IgD-negative memory B cell (primary cell): Measurements from ENCODE around the gene ARAP2. TPM values are rescaled to one million over a fixed set of nuclear protein-coding genes. Genes with fewer than 3 reads are reported as not detected.
"Not testable (repeated sequence)": the region's sequence is repeated elsewhere in the genome, so short reads cannot be mapped to it uniquely, and the experiment has no call there.

ENCODE experiments used
- H3K27ac Mint-ChIP-seq, 3 donors: one replicate each; pipeline ENCODE4 v1.8.0; 2020 to 2022; ENCODE audit warnings: mild to moderate bottlenecking in 3 of 3, mixed read lengths in 3 of 3, moderate library complexity in 1 of 3
- H3K27me3 Mint-ChIP-seq: one replicate; pipeline ENCODE4 v1.8.0; 2021; ENCODE audit warnings: mixed read lengths
- H3K36me3 Mint-ChIP-seq: one replicate; pipeline ENCODE4 v1.8.0; 2020; ENCODE audit warnings: mild to moderate bottlenecking, mixed read lengths
- H3K4me1 Mint-ChIP-seq, 3 donors: one replicate each; pipeline ENCODE4 v1.8.0; 2020 to 2022; ENCODE audit warnings: mixed read lengths in 3 of 3, mild to moderate bottlenecking in 1 of 3
- H3K4me3 Mint-ChIP-seq, 4 donors: one replicate each; pipeline ENCODE4 v1.8.0; 2020 to 2022; ENCODE audit warnings: mild to moderate bottlenecking in 4 of 4, mixed read lengths in 4 of 4, moderate library complexity in 3 of 4
- H3K9me3 Mint-ChIP-seq, 3 donors: one replicate each; pipeline ENCODE4 v1.8.0; 2020 to 2021; ENCODE audit warnings: mixed read lengths in 3 of 3, mild to moderate bottlenecking in 1 of 3
- polyA plus RNA-seq: library from polyadenylated mRNA; unstranded; fragments of 300-500 nt; fragmentation: Illumina TruSeq; gene quantifications from one replicate; pipeline ENCODE4 v1.2.3, GENCODE V29; 2021

ARAP2 gene
- polyA plus RNA-seq, 1 donor from 2014 or later = 20.8 TPM

GRCh38 chr4:36192922-36193321 lies 51.4 kb downstream of the ARAP2 start:
- Mint-ChIP-seq H3K27ac (no peak overlapping the region), H3K4me1 (peaks cover 19 to 24% (median 20%) of the 10 kb centered on the region in 3 donors), H3K9me3 (no peaks in the 10 kb centered on the region), H3K27me3 (no peaks in the 10 kb centered on the region), H3K36me3 (peaks cover 7% of the 10 kb centered on the region), H3K4me3 (no peak overlapping the region)

GRCh38 chr4:36189511-36190226 lies 54.6 kb downstream of the ARAP2 start:
- H3K36me3 Mint-ChIP-seq = peaks cover 3% of the 10 kb centered on the region
- H3K9me3 Mint-ChIP-seq = no peaks in the 10 kb centered on the region
- peak overlapping the region in 1 of 3 donors; percentile 17 for H3K27ac Mint-ChIP-seq
- peaks cover 15 to 16% (median 15%) of the 10 kb centered on the region in 3 donors for H3K4me1 Mint-ChIP-seq
- H3K4me3 Mint-ChIP-seq = peak overlapping the region in 2 of 4 donors; percentile 5 to 79
- H3K27me3 Mint-ChIP-seq = no peaks in the 10 kb centered on the region

- H3K4me3 Mint-ChIP-seq = no peak overlapping the region
- peaks cover 15 to 20% (median 15%) of the 10 kb centered on the region in 3 donors for H3K4me1 Mint-ChIP-seq
- H3K27me3 Mint-ChIP-seq = no peaks in the 10 kb centered on the region
- no peaks in the 10 kb centered on the region for H3K9me3 Mint-ChIP-seq
- H3K36me3 Mint-ChIP-seq = no peaks in the 10 kb centered on the region
- H3K27ac Mint-ChIP-seq = no peak overlapping the region
These were observed 56.5 kb downstream of the ARAP2 start for GRCh38 chr4:36187723-36188333.

GRCh38 chr4:36183665-36184393 lies 60.5 kb downstream of the ARAP2 start:
- no peaks in the 10 kb centered on the region for H3K9me3 Mint-ChIP-seq
- peaks cover 0 to 4% (median 1%) of the 10 kb centered on the region in 3 donors for H3K4me1 Mint-ChIP-seq
- H3K27ac Mint-ChIP-seq = no peak overlapping the region
- H3K27me3 Mint-ChIP-seq = no peaks in the 10 kb centered on the region
- peaks cover 2% of the 10 kb centered on the region for H3K36me3 Mint-ChIP-seq
- H3K4me3 Mint-ChIP-seq = no peak overlapping the region

- H3K9me3 Mint-ChIP-seq = no peaks in the 10 kb centered on the region
- no peaks in the 10 kb centered on the region for H3K27me3 Mint-ChIP-seq
- peak overlapping the region in 1 of 3 donors; percentile 58 for H3K27ac Mint-ChIP-seq
- H3K4me3 Mint-ChIP-seq = no peak overlapping the region
- H3K4me1 Mint-ChIP-seq = peaks cover 0 to 4% (median 0%) of the 10 kb centered on the region in 3 donors
- peaks cover 2% of the 10 kb centered on the region for H3K36me3 Mint-ChIP-seq
These were observed 61.1 kb downstream of the ARAP2 start for GRCh38 chr4:36183232-36183631.

GRCh38 chr4:36182315-36182714 lies 62.0 kb downstream of the ARAP2 start:
- H3K27ac Mint-ChIP-seq, H3K4me1 Mint-ChIP-seq, H3K27me3 Mint-ChIP-seq, H3K36me3 Mint-ChIP-seq, H3K4me3 Mint-ChIP-seq, H3K9me3 Mint-ChIP-seq: not testable (repeated sequence)

- no peak overlapping the region for H3K27ac Mint-ChIP-seq
- no peak overlapping the region for H3K4me3 Mint-ChIP-seq
- H3K4me1 Mint-ChIP-seq = peaks cover 0 to 4% (median 0%) of the 10 kb centered on the region in 3 donors
- H3K27me3 Mint-ChIP-seq = no peaks in the 10 kb centered on the region
- no peaks in the 10 kb centered on the region for H3K9me3 Mint-ChIP-seq
- H3K36me3 Mint-ChIP-seq = peaks cover 5% of the 10 kb centered on the region
These were observed 64.1 kb downstream of the ARAP2 start for GRCh38 chr4:36180206-36180605.

GRCh38 chr4:36178484-36178883 lies 65.8 kb downstream of the ARAP2 start:
- H3K9me3 Mint-ChIP-seq = no peaks in the 10 kb centered on the region
- H3K4me1 Mint-ChIP-seq = peaks cover 0 to 3% (median 0%) of the 10 kb centered on the region in 3 donors
- H3K4me3 Mint-ChIP-seq = no peak overlapping the region
- H3K36me3 Mint-ChIP-seq = peaks cover 5% of the 10 kb centered on the region
- H3K27ac Mint-ChIP-seq = no peak overlapping the region
- no peaks in the 10 kb centered on the region for H3K27me3 Mint-ChIP-seq

GRCh38 chr4:36177946-36178345 lies 66.4 kb downstream of the ARAP2 start:
- Mint-ChIP-seq H3K9me3 (no peaks in the 10 kb centered on the region), H3K4me1 (no peaks in the 10 kb centered on the region), H3K27ac (no peak overlapping the region), H3K4me3 (no peak overlapping the region), H3K36me3 (peaks cover 5% of the 10 kb centered on the region), H3K27me3 (no peaks in the 10 kb centered on the region)

- Mint-ChIP-seq H3K4me1 (no peaks in the 10 kb centered on the region), H3K27me3 (no peaks in the 10 kb centered on the region), H3K9me3 (no peaks in the 10 kb centered on the region), H3K36me3 (peaks cover 8% of the 10 kb centered on the region), H3K4me3 (no peak overlapping the region), H3K27ac (no peak overlapping the region)
These were observed 69.7 kb downstream of the ARAP2 start for GRCh38 chr4:36174570-36174969.

GRCh38 chr4:36173905-36174304 lies 70.4 kb downstream of the ARAP2 start:
- Mint-ChIP-seq H3K4me1 (no peaks in the 10 kb centered on the region), H3K27ac (no peak overlapping the region), H3K27me3 (no peaks in the 10 kb centered on the region), H3K36me3 (peaks cover 8% of the 10 kb centered on the region), H3K9me3 (no peaks in the 10 kb centered on the region), H3K4me3 (no peak overlapping the region)

GRCh38 chr4:36172656-36173055 lies 71.7 kb downstream of the ARAP2 start:
- Mint-ChIP-seq H3K27ac (no peak overlapping the region), H3K27me3 (no peaks in the 10 kb centered on the region), H3K4me3 (no peak overlapping the region), H3K9me3 (no peaks in the 10 kb centered on the region), H3K4me1 (no peaks in the 10 kb centered on the region), H3K36me3 (peaks cover 8% of the 10 kb centered on the region)

- no peaks in the 10 kb centered on the region for H3K27me3 Mint-ChIP-seq
- no peak overlapping the region for H3K4me3 Mint-ChIP-seq
These were observed 76.0 kb downstream of the ARAP2 start for GRCh38 chr4:36168127-36168878.

GRCh38 chr4:36165631-36166005 lies 78.7 kb downstream of the ARAP2 start:
- H3K9me3 Mint-ChIP-seq = no peaks in the 10 kb centered on the region
- H3K4me1 Mint-ChIP-seq = peaks cover 0 to 9% (median 2%) of the 10 kb centered on the region in 3 donors
- peaks cover 16% of the 10 kb centered on the region for H3K36me3 Mint-ChIP-seq
- no peaks in the 10 kb centered on the region for H3K27me3 Mint-ChIP-seq
- H3K4me3 Mint-ChIP-seq = no peak overlapping the region
- H3K27ac Mint-ChIP-seq = no peak overlapping the region

More at GRCh38 chr4:36168127-36168878, 76.0 kb downstream of the ARAP2 start:
- H3K36me3 Mint-ChIP-seq = peaks cover 12% of the 10 kb centered on the region
- H3K9me3 Mint-ChIP-seq = no peaks in the 10 kb centered on the region
- H3K27ac Mint-ChIP-seq = no peak overlapping the region
- H3K4me1 Mint-ChIP-seq = peaks cover 0 to 2% (median 0%) of the 10 kb centered on the region in 3 donors
